Measurements from ENCODE around the gene JADE2.
"Not testable (repeated sequence)": the region's sequence is repeated elsewhere in the genome, so short reads cannot be mapped to it uniquely, and the experiment has no call there.

GRCh38 chr5:134552716-134553115, 27.2 kb downstream of the JADE2 start:
- TF ChIP-seq CTCF, POLR2A (IDR thresholded peaks at IDR 0.05): not testable (repeated sequence)
